GM18507 (cell line): ENCODE data around the gene MED13L.
A peak's percentile ranks its signal among the peaks of the same experiment; 100 is the strongest.

Source experiments
- DNase-seq: peaks from one replicate; pipeline ENCODE4 v3.0.0; 2011; ENCODE audit warnings: low read depth; ENCODE audit not compliant: insufficient read length; ENCODE audit errors: extremely low spot score
- FAIRE-seq: peaks from 2 replicates; lab custom pipeline; 2011; peaks lifted over from hg19 to GRCh38; lab: Jason Lieb, UNC

MED13L gene

GRCh38 chr12:115946867-115947695 lies 330.4 kb downstream of the MED13L start:
- DNase-seq (no peak), FAIRE-seq (no peak)

- DNase-seq (no peak), FAIRE-seq (no peak)
Observed at GRCh38 chr12:115946092-115946491, 331.4 kb downstream of the MED13L start.

DNA sequence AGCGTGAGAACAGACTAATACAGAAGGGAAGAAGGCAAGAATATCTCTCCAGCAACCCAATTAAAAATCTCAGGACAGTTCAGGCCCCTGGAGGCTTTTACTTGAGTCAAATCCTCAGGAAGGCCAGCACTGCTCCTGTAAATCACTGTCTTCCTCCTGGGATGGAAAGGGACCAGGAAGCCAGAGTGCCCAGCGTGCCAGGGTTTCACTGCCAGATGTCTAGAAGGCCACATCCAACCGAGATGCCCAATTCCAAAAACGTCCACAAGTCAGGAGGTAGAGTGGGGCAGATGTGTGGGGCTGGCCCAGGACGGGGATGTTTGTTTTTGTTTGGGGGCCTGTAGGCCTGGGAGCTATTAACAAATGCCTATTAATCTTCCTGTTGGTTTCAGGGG lies 332.0 kb downstream of the MED13L start:
- DNase-seq (no peak), FAIRE-seq (no peak)

DNA sequence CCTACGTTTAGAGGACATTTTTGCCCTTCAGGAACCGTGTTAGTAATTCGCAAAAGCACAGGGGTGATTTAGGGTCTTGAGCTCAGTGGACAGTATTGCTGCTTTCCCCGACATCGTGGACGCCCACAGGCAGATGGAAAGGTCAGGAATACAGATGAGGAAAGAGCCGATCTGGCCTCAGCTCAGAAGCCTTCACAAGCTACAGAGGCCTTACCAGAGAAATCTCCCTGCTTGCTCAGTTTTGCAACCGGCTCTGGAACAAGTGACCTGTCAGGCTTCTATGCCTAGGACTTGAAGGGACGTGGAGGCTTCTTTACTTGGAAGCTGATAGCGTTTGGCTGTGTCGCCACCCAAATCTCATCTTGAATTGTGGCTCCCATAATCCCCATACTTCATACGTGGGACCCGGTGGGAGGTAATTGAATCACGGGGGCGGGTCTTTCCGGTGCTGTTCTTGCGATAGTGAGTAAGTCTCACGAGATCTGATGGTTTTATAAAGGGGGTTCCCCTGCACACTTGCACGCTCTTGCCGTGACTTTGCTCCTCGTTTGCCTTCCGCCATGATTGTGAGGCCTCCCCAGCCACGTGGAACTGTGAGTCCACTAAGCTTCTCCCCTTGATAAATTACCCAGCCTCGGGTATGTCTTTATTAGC lies 332.5 kb downstream of the MED13L start:
- no peak for FAIRE-seq
- DNase-seq, result no peak

- no peak for FAIRE-seq
- DNase-seq, result no peak
Observed at GRCh38 chr12:115944392-115944742, 333.1 kb downstream of the MED13L start.

GRCh38 chr12:115943630-115944391 lies 333.7 kb downstream of the MED13L start:
- FAIRE-seq, result no peak

GRCh38 chr12:115943310-115943629 lies 334.2 kb downstream of the MED13L start:
- DNase-seq (no peak), FAIRE-seq (no peak)

More at GRCh38 chr12:115943630-115944391, 333.7 kb downstream of the MED13L start:
- no peak for DNase-seq

GRCh38 chr12:115942346-115942745 lies 335.1 kb downstream of the MED13L start:
- FAIRE-seq (no peak), DNase-seq (no peak)

- FAIRE-seq (no peak), DNase-seq (no peak)
Observed at GRCh38 chr12:115941362-115941761, 336.1 kb downstream of the MED13L start.

- FAIRE-seq, result no peak
- DNase-seq, result no peak
Observed at GRCh38 chr12:115938794-115939377, 338.6 kb downstream of the MED13L start.

DNA sequence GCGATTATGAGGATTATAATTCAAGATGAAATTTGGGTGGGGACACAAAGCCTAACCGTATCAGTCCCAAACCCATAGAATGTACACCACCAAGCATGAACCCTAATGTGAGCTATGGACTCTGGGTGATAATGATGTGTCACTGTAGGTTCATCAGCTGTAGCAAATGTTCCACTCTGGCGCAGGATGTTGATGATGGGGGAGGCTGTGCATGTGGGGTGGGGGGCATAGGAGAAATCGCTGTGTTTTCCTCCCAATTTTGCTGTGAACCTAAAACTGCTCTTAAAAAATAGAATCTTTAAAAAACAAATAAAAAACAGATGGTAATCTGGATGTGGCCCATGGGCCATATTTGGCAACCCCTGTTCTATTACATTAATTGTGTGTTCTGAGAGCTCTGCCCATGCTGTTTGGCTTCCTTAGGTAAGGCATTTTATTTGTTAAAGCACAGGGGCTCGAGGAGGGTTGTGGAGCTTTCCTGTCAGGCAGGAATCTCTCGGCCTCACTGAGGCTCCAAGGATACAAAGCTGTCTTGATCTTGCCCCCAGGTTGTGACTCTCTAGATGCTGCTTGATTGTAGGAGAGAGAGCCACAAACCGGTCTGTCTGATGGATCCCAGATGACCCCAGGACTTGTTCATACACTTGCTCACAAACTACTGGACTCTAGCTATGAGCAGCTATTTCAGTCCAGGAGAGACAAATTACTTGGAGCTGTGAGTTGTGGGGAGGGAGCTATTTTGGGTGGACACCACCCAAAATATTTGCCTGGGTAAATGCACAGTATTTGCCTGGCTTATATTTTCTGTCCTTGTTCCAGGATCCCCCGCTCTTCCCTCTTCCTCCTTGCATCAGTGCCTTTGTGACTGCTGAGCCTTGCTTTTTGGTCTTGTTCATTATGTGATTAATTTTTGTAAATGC lies 340.2 kb downstream of the MED13L start:
- FAIRE-seq, result no peak
- no peak for DNase-seq

GRCh38 chr12:115934877-115935276 lies 342.6 kb downstream of the MED13L start:
- FAIRE-seq (no peak), DNase-seq (no peak)

DNA sequence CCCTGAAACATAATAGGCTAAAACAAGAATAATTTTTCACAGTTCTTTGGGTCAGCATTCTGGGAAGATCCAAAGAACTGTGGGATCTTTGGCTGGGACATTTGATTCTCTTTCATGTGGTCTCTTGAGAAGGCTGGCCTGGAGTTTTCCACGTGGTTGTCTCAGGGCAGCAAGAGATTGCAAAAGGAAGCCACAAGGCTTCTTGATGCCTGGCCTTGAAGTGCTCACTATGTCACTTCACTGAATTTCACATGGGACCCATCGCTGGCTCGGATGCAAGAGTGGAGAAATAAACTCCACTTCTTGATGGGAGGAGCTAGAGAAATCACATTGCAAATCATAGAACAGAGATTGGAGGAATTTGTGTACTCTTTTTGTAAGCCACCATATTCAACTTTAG lies 343.4 kb downstream of the MED13L start:
- no peak for FAIRE-seq
- no peak for DNase-seq

DNA sequence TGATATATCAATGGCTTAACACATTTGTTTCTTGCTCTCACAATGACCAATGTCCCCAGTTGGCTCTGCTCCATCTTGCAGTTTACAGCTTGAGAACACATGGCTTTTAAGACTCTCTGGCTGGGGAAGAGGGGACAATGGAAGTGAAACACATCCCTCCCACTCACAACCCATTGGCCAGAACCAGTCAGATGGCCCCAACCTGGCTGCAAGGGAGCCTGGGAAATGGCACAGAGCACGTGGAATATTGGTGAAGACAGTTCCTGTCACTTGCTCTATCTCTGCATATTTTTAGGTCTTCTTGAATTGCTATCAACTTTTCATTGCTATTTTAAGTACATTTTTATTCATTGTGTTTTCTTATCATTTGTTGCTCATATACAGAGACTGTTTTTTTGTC lies 345.4 kb downstream of the MED13L start:
- no peak for DNase-seq
- no peak for FAIRE-seq

- DNase-seq, result no peak
- no peak for FAIRE-seq
Observed at GRCh38 chr12:115930336-115930735, 347.2 kb downstream of the MED13L start.

GRCh38 chr12:115926037-115926670 lies 351.3 kb downstream of the MED13L start:
- DNase-seq (no peak), FAIRE-seq (no peak)

GRCh38 chr12:115923851-115924250 lies 353.6 kb downstream of the MED13L start:
- FAIRE-seq (no peak), DNase-seq (no peak)

GRCh38 chr12:115922952-115923564 lies 354.4 kb downstream of the MED13L start:
- FAIRE-seq (peak; percentile 46), DNase-seq (no peak)
